Vagina (tissue), 2 donors: ENCODE measurements around the gene PSTK. TPM values are rescaled to one million over a fixed set of nuclear protein-coding genes. Genes with fewer than 3 reads are reported as not detected.

Experiments
- DNase-seq, 2 donors: peaks; one replicate each; pipeline ENCODE4 v3.0.0-alpha.2; 2017; ENCODE audit errors: extremely low spot score in 2 of 2
- H3K27ac ChIP-seq: fragments of 200-600 bp; sonication (generic); one replicate; pipeline ENCODE4 v1.5.1; 2019
- H3K27me3 ChIP-seq: fragments of 200-600 bp; sonication (generic); one replicate; pipeline ENCODE4 v1.5.1; 2019
- H3K36me3 ChIP-seq, 2 donors: fragments of 200-600 bp; sonication (generic); one replicate each; pipeline ENCODE4 v1.5.1; 2017 to 2019
- H3K4me1 ChIP-seq: fragments of 200-600 bp; sonication (generic); one replicate; pipeline ENCODE4 v1.5.1; 2019
- H3K4me3 ChIP-seq, 2 donors: fragments of 200-600 bp; sonication (generic); 1 replicate in 1 of 2; 2 replicates in 1 of 2; pipeline ENCODE4 v1.5.1; 2016 to 2019
- H3K9me3 ChIP-seq: fragments of 200-600 bp; sonication (generic); one replicate; pipeline ENCODE4 v1.5.1; 2019
- POLR2A ChIP-seq, 2 donors: fragments of 450-650 bp; IDR thresholded peaks; one replicate each; pipeline ENCODE4 v1.6.1; 2017; ENCODE audit warnings: antibody characterized with exemption in 2 of 2, mild to moderate bottlenecking in 2 of 2, moderate library complexity in 2 of 2
- POLR2AphosphoS5 ChIP-seq, 2 donors: sonication (generic); formaldehyde crosslinking; IDR thresholded peaks; one replicate each; pipeline ENCODE4 v1.9.0; 2017; ENCODE audit warnings: antibody characterized with exemption in 2 of 2, mild to moderate bottlenecking in 2 of 2, low read depth in 1 of 2; ENCODE audit not compliant: insufficient read depth in 1 of 2
- intact Hi-C: fragments of 100-400 bp; cut with DNase I; formaldehyde crosslinking; loops from one replicate; pipeline ENCODE4 v1.15.1; 2023
- total RNA-seq: library from RNA; depleted of rRNA; stranded (reverse); fragments of >200 nt; gene quantifications from one replicate; pipeline ENCODE4 v1.2.3, GENCODE V29; 2016
- TF ChIP-seq, protein P1 (sequence below), 3 experiments: fragments of 450-650 bp in 2 of 3; fragments of 200-600 bp in 1 of 3; sonication (generic) in 1 of 3; IDR thresholded peaks; one replicate each; pipeline ENCODE4 v1.5.1; 2017 to 2019; ENCODE audit warnings: antibody characterized with exemption in 3 of 3, mild to moderate bottlenecking in 2 of 3, moderate library complexity in 2 of 3

Gene PSTK
- total RNA-seq, 1 donor from 2014 or later, result 8.6 TPM

DNA sequence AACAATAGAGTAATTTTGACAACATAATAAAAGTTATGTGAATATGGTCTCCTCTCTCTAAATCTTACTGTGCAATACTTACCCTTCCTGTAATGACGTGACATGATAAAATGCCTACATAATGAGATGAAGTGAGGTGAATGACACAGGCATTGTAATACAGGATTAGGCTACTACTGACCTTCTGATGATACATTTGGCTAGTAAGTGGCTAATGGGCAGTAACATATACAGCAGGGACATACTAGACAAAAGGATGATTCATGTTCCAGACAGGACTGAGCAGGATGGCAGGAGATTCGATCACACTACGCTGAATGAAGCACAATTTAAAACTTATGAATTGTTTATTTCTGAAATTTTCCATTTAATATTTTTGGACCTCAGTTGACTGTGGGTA lies 30.9 kb upstream of the PSTK start:
- intact Hi-C loops, result no loop called here
- no peak overlapping the region for H3K27ac ChIP-seq
- H3K36me3 ChIP-seq, result no peaks in the 10 kb centered on the region
- H3K27me3 ChIP-seq, result no peaks in the 10 kb centered on the region
- no peaks in the 10 kb centered on the region for H3K9me3 ChIP-seq
- TF ChIP-seq POLR2AphosphoS5 (IDR thresholded peaks at IDR 0.05; ENCODE audit: insufficient read depth in 1 of 2, low read depth in 1 of 2), result no peak
- TF ChIP-seq, protein P1, sequence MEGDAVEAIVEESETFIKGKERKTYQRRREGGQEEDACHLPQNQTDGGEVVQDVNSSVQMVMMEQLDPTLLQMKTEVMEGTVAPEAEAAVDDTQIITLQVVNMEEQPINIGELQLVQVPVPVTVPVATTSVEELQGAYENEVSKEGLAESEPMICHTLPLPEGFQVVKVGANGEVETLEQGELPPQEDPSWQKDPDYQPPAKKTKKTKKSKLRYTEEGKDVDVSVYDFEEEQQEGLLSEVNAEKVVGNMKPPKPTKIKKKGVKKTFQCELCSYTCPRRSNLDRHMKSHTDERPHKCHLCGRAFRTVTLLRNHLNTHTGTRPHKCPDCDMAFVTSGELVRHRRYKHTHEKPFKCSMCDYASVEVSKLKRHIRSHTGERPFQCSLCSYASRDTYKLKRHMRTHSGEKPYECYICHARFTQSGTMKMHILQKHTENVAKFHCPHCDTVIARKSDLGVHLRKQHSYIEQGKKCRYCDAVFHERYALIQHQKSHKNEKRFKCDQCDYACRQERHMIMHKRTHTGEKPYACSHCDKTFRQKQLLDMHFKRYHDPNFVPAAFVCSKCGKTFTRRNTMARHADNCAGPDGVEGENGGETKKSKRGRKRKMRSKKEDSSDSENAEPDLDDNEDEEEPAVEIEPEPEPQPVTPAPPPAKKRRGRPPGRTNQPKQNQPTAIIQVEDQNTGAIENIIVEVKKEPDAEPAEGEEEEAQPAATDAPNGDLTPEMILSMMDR (IDR thresholded peaks at IDR 0.05), result no peak
- no peak for TF ChIP-seq POLR2A (IDR thresholded peaks at IDR 0.05)
- peaks cover 19% of the 10 kb centered on the region for H3K4me1 ChIP-seq
- DNase-seq, result no peak
- no peak overlapping the region for H3K4me3 ChIP-seq

DNA sequence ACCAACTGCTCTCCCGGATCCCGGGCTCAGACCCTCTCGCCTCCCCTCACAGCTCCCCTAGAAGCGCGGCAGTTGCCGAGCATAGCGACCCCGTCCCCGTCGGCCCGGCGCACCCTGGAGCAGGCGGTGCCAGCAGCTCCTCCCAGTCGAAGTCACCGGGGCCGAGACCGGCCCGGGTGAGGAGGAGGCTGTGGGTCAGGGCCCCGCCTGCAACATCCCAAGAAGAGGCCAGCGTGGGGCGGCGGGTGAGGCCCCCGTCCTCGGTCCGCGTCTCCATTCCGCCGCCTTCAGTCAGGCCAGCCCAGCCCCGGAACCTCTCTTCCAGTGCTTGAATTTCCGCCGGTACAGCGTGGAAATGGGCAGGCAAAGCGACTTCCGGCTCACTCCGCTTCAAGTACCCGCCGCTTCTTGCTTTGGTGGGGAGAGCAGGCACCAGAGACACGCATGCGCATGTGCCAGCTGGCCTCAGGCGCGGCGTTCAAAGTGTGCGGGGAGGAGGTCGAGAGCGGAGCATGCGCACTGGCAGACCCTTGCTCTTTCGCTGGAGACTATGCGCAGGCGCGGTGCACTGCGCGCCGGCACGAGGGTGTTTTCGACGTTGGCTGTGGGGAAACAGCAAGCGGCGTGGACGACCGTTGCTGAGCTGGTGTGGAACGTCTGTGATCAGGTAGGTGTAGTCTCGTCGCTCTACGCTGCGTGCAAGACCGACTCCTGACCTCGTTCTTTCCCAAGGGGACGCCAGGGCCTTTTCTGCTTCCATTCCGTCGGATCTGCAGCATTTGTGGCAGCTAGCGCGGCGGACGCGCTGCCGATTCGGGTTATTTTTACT lies 26.1 kb upstream of the PSTK start, which contains the start of gene C10orf88:
C10orf88 (minus strand) TSS at position 326 of the 829 bp plus-strand sequence; CDS start at position 277, 49 bp downstream.
- Histone ChIP-seq H3K9me3 (no peaks in the 10 kb centered on the region), H3K36me3 (no peaks in the 10 kb centered on the region), H3K27me3 (no peaks in the 10 kb centered on the region), H3K27ac (peak within 1 kb of the TSS; percentile 71), H3K4me3 (peak within 1 kb of the TSS; percentile 75 to 78), H3K4me1 (peaks cover 19% of the 10 kb centered on the region)
- intact Hi-C loops, result no loop called here
- TF ChIP-seq POLR2AphosphoS5 (IDR thresholded peaks at IDR 0.05; ENCODE audit: insufficient read depth in 1 of 2, low read depth in 1 of 2), result peak; percentile 73 to 98
- TF ChIP-seq, protein P1 (IDR thresholded peaks at IDR 0.05), result no peak
- peak in 1 of 2 donors; percentile 95 for DNase-seq

DNA sequence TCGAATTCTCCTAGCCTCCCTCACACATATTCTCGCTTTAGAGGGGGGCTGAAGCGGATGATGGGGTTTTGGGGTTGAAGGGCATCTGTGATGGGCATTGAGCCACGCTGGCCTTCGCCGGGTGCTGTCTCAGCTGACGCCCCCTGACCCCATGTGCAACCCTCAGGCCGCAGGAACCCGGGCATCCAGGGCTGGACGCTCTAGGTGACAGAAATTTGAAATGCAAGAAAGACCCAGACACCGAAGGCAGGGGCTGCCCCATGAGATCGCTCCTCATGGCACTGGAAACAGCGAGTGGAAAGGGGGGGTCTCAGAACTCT lies 25.5 kb upstream of the PSTK start:
- H3K4me3 ChIP-seq, result peak overlapping the region; percentile 75 to 78
- peaks cover 19% of the 10 kb centered on the region for H3K4me1 ChIP-seq
- H3K9me3 ChIP-seq, result no peaks in the 10 kb centered on the region
- H3K27ac ChIP-seq, result no peak overlapping the region
- TF ChIP-seq POLR2AphosphoS5 (IDR thresholded peaks at IDR 0.05; ENCODE audit: insufficient read depth in 1 of 2, low read depth in 1 of 2) (no peak), POLR2A (IDR thresholded peaks at IDR 0.05) (no peak)
- TF ChIP-seq, protein P1 (IDR thresholded peaks at IDR 0.05), result no peak
- no peak for DNase-seq
- no peaks in the 10 kb centered on the region for H3K36me3 ChIP-seq
- intact Hi-C loops, result no loop called here
- H3K27me3 ChIP-seq, result no peaks in the 10 kb centered on the region

DNA sequence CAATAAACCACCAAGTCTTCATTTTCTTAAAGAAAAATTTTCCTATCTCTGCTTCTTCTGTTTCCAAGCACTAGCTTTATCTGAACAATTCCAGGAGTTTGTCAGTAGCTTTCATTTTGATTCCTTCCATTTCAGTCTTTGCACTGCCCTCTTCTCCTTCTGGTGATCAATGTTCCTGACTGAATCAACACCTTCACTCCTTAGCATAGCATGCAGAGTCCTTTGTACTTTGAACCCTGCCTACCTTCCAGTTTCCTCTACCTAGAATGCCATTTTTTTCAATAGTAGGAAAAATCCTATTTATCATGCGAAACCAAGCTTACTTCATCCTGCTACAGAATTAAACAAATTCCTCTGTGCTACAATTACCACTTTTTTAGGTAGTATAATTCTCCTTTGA lies 24.3 kb upstream of the PSTK start:
- no peak overlapping the region for H3K27ac ChIP-seq
- H3K9me3 ChIP-seq, result no peaks in the 10 kb centered on the region
- DNase-seq, result no peak
- peaks cover 19% of the 10 kb centered on the region for H3K4me1 ChIP-seq
- intact Hi-C loops, result no loop called here
- no peak for TF ChIP-seq POLR2A (IDR thresholded peaks at IDR 0.05)
- TF ChIP-seq, protein P1 (IDR thresholded peaks at IDR 0.05), result no peak
- TF ChIP-seq POLR2AphosphoS5 (IDR thresholded peaks at IDR 0.05; ENCODE audit: insufficient read depth in 1 of 2, low read depth in 1 of 2), result no peak
- no peaks in the 10 kb centered on the region for H3K27me3 ChIP-seq
- H3K4me3 ChIP-seq, result no peak overlapping the region
- no peaks in the 10 kb centered on the region for H3K36me3 ChIP-seq

DNA sequence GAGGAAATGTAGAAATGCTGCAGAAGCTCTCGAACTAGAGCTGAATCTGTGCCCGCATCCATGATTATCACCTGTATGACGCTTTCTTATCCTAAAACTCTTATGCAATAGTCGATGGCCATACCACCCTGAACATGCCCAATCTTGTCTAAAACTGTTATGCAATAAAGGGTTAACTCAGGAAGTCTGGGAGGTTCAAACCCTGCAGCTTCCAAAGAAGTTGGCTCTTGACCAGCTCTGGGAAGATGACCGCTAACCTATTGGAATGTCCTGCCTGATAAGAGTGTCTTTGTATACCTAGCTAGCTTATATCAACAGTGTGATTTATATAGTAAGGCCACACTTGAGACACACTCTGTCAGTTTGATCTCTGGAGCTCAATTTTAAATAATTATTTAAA lies 22.7 kb upstream of the PSTK start:
- intact Hi-C loops, result no loop called here
- Histone ChIP-seq H3K4me1 (peaks cover 14% of the 10 kb centered on the region), H3K27me3 (no peaks in the 10 kb centered on the region), H3K4me3 (no peak overlapping the region), H3K27ac (no peak overlapping the region), H3K9me3 (no peaks in the 10 kb centered on the region), H3K36me3 (no peaks in the 10 kb centered on the region)
- DNase-seq, result no peak
- no peak for TF ChIP-seq POLR2AphosphoS5 (IDR thresholded peaks at IDR 0.05; ENCODE audit: insufficient read depth in 1 of 2, low read depth in 1 of 2)
- TF ChIP-seq, protein P1 (IDR thresholded peaks at IDR 0.05), result no peak
- no peak for TF ChIP-seq POLR2A (IDR thresholded peaks at IDR 0.05)
